ENCODE data around the gene ST3GAL3. TPM values are rescaled to one million over a fixed set of nuclear protein-coding genes. Genes with fewer than 3 reads are reported as not detected.

Gene ST3GAL3
- total RNA-seq, 4 donors from 2014 or later, result 32.2 to 57.4 (median 38.3) TPM

DNA sequence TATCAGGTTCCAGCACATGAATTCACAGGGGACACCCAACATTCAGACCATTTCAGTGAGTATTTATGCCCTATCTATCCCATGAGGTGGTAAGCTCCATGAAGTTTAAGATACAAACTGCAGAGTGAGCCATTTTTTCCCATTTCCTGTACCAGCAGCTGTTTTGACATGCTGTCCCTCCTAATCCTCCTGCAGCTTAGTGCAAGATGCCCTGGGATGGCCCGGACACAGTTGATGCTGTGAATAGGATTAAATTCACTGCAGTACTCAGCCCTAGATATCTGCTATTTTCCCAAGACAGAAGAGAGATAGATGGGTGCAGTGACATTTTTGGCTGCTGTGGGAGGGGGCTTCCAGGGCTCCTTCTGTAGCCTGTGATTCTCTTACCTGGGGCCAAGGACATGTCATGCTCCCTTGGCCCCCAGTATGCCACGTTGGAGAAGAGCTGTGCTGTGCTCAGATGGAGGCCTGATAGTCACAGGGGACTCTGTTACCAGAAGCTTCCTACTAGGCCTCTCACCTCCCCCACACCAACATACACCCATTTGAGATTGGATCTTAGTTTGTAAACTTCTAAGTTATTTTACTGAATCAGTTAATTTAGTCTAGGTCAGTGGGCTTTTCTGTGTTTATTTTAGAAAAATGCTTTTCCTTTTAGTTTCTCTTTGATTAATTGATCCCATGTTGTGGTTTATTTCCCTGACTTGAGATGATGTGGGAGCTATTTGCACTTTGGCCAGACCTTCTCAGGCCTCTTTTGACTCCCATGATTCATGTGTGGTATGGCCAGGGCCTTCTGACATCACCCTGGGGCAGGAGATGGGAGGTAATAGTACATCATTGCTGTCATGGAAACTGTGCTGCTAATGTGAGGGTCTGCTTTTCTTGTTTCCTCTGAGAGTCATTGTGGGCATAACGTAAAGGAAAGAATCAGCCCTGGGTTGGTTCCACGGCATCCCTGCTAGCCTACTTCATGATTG lies 92.6 kb downstream of the ST3GAL3 start:
- in situ Hi-C loops (cut with MboI; ENCODE audit: low sequenced_read_pairs in 4 of 4) (no loop called here), intact Hi-C loops (cut with DNase I; ENCODE audit: low total_unique reads) (loop anchor here (5.0 kb wide), 1 partner anchor 37 kb away; no protein-coding TSS in a partner anchor)
- no peaks in the 10 kb centered on the region for H3K36me3 ChIP-seq
- ATAC-seq (no peak), DNase-seq (no peak)
- H3K9me3 ChIP-seq, result no peaks in the 10 kb centered on the region
- H3K4me1 ChIP-seq, result no peaks in the 10 kb centered on the region
- H3K27ac ChIP-seq, result no peak overlapping the region
- H3K27me3 ChIP-seq, result no peaks in the 10 kb centered on the region
- H3K4me3 ChIP-seq, result no peak overlapping the region
- TF ChIP-seq, protein P1, sequence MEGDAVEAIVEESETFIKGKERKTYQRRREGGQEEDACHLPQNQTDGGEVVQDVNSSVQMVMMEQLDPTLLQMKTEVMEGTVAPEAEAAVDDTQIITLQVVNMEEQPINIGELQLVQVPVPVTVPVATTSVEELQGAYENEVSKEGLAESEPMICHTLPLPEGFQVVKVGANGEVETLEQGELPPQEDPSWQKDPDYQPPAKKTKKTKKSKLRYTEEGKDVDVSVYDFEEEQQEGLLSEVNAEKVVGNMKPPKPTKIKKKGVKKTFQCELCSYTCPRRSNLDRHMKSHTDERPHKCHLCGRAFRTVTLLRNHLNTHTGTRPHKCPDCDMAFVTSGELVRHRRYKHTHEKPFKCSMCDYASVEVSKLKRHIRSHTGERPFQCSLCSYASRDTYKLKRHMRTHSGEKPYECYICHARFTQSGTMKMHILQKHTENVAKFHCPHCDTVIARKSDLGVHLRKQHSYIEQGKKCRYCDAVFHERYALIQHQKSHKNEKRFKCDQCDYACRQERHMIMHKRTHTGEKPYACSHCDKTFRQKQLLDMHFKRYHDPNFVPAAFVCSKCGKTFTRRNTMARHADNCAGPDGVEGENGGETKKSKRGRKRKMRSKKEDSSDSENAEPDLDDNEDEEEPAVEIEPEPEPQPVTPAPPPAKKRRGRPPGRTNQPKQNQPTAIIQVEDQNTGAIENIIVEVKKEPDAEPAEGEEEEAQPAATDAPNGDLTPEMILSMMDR (IDR thresholded peaks at IDR 0.05 in 4 of 5, conservative IDR thresholded peaks at IDR 0.05 in 1 of 5), result no peak
- TF ChIP-seq POLR2A (IDR thresholded peaks at IDR 0.05), result no peak

DNA sequence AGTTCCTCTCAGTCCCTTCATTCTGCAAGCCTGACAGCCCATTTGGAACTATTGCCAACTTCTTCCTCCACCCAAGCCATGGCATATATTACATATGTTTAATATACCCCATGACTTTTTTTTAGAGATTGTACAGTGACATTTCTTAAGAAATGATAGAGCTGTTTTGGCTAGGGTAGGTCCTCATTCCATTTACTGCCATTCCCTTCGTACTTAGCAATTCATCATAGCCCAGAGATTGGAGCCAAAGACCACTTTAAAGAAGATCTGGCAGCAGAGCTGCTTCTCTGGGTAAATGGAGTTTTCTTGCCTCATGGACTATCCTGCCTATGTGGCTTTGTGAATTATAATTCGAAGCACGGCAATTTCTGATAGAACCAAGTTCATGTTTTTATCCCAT lies 93.4 kb downstream of the ST3GAL3 start:
- Histone ChIP-seq H3K4me1 (no peaks in the 10 kb centered on the region), H3K36me3 (no peaks in the 10 kb centered on the region), H3K9me3 (no peaks in the 10 kb centered on the region), H3K27me3 (no peaks in the 10 kb centered on the region), H3K4me3 (no peak overlapping the region), H3K27ac (no peak overlapping the region)
- DNase-seq (no peak), ATAC-seq (no peak)
- intact Hi-C loops (cut with DNase I; ENCODE audit: low total_unique reads), result no loop called here
- TF ChIP-seq, protein P1 (IDR thresholded peaks at IDR 0.05 in 4 of 5, conservative IDR thresholded peaks at IDR 0.05 in 1 of 5), result no peak
- TF ChIP-seq POLR2A (IDR thresholded peaks at IDR 0.05), result no peak
- in situ Hi-C loops (cut with MboI; ENCODE audit: low sequenced_read_pairs in 4 of 4), result no loop called here

DNA sequence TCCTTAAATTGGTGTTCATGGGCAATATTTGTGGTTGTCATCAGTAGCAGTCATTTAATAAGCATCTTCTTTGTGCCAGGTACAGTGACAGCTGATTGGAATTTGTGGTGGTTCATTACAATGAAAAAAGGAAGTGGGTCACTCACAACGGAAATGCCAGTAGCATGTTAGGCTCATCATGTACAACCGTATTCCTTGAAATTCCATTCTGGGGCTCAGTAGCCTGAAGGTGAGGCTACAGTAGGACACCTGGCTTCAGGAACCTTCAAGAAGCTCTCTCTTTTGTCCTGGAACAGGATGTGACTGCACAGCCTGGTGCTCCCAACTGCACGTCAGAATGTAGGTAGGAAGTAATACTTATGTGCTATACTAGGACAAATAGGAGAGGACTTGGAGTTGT lies 93.9 kb downstream of the ST3GAL3 start:
- Histone ChIP-seq H3K4me3 (no peak overlapping the region), H3K36me3 (no peaks in the 10 kb centered on the region), H3K27me3 (no peaks in the 10 kb centered on the region), H3K9me3 (no peaks in the 10 kb centered on the region), H3K4me1 (no peaks in the 10 kb centered on the region), H3K27ac (no peak overlapping the region)
- ATAC-seq (no peak), DNase-seq (no peak)
- intact Hi-C loops (cut with DNase I; ENCODE audit: low total_unique reads), result no loop called here
- in situ Hi-C loops (cut with MboI; ENCODE audit: low sequenced_read_pairs in 4 of 4), result no loop called here
- TF ChIP-seq POLR2A (IDR thresholded peaks at IDR 0.05), result no peak
- TF ChIP-seq, protein P1 (IDR thresholded peaks at IDR 0.05 in 4 of 5, conservative IDR thresholded peaks at IDR 0.05 in 1 of 5), result no peak

DNA sequence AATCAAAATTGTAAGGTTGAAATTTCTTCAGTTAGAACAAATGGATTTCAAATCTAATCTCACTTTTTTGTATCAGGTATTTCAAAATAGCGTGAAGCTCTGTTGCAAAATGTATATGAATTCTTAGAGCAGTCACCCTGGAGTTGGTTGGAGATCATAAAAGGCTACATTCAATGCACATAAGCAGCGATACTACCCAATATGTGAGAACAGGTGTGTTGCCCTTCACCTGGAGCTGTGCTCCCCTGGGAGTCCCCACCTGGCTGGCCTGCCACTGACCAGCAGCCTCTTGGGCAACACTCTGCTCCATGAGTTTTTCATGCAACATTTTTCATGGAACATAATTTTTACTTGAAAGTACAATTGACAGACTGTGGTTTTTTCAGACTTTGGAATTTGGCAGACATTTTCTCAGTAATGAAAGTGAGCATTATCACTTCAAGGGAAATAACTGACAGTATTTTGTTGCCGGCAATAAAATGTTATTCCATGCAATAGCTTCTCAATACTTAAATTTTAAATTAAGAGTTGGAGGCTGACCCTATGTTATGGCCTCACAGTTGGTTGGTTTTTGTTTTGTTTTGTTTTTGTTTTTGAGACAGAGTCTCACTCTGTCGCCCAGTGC lies 95.1 kb downstream of the ST3GAL3 start:
- no peaks in the 10 kb centered on the region for H3K4me1 ChIP-seq
- H3K9me3 ChIP-seq, result no peaks in the 10 kb centered on the region
- no peak for DNase-seq
- no peaks in the 10 kb centered on the region for H3K36me3 ChIP-seq
- H3K27ac ChIP-seq, result no peak overlapping the region
- TF ChIP-seq POLR2A (IDR thresholded peaks at IDR 0.05), result no peak
- TF ChIP-seq, protein P1 (IDR thresholded peaks at IDR 0.05 in 4 of 5, conservative IDR thresholded peaks at IDR 0.05 in 1 of 5), result no peak
- in situ Hi-C loops (cut with MboI; ENCODE audit: low sequenced_read_pairs in 4 of 4) (no loop called here), intact Hi-C loops (cut with DNase I; ENCODE audit: low total_unique reads) (no loop called here)
- H3K4me3 ChIP-seq, result no peak overlapping the region
- no peaks in the 10 kb centered on the region for H3K27me3 ChIP-seq
- no peak for ATAC-seq
